Left renal pelvis (tissue), 4 donors: ENCODE measurements around the gene RELA. TPM values are rescaled to one million over a fixed set of nuclear protein-coding genes. Genes with fewer than 3 reads are reported as not detected.
"Not testable (repeated sequence)": the region's sequence is repeated elsewhere in the genome, so short reads cannot be mapped to it uniquely, and the experiment has no call there.

ENCODE experiments used
- DNase-seq, 4 donors: peaks; one replicate each; pipeline ENCODE4 v3.0.0-alpha.2; 2013; ENCODE audit warnings: low read depth in 4 of 4, low spot score in 3 of 4
- polyA plus RNA-seq, 4 donors: library from polyadenylated mRNA; unstranded; fragments of 120-200 nt; gene quantifications; one replicate each; pipeline ENCODE4 v1.2.1, GENCODE V29; 2013; ENCODE audit not compliant: insufficient read length in 4 of 4

RELA gene
- polyA plus RNA-seq, 4 donors, result 50.0 to 62.9 (median 58.8) TPM

- DNase-seq, result no peak
Observed at GRCh38 chr11:65672180-65672860, 9.6 kb upstream of the RELA start.

DNA sequence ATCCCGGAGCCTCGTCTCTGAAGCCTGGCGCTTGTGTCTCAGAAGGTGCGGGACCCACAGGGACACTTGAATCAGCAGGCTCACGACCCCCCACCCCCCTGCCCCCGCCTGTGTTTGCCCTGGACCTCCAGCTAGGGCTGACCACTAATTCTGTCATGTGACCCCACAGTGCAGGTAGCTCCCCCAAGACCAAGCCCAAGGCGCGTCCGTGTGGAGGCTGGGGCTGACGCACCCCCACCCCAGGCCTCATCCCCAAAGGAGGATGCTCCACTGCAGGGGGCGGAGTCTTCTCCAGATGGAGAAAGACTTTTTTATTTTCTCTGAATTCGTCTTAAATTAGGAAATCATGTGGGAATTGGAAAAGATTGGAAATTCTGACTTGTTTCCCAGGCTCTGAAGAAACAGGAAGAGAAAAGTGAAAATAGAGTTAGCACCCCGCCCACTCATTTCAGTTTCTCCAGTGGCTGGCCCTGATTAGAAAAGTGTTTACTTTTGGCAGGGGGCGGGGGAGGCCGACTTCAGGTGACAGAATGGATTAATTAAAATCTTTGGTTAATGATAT is 1.0 kb upstream of the RELA start:
- DNase-seq, result peak in 1 of 4 donors; percentile 18

DNA sequence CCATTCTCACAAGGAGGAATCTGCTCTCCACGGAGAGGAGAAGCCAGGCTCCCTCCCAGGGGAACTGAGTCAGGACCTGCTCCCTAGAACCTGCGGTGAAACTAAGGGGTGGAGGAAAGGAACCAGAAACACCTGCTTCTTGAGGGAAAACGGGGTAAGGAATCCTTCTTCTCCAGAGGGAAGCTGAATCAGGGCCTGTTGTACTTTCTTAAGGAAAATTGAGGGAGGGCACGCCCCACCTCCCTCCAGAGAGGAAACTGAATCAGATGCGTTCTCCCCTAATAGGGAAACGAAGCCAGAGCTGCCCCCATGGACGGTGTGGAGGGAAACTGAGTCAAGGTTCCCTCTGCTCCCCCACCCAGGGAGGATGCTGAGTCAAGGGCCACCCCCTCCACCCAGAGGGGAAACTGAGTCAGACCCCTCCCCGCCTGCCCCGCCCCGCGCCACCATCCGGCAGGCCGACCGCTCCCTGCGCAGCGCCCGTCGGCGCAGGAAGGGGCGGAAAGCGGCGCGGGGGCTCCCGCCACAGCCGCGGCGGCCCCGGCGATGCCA is 393 bp downstream of the RELA start:
- DNase-seq, result no peak

GRCh38 chr11:65661599-65662246 is 993 bp downstream of the RELA start:
- no peak for DNase-seq

DNA sequence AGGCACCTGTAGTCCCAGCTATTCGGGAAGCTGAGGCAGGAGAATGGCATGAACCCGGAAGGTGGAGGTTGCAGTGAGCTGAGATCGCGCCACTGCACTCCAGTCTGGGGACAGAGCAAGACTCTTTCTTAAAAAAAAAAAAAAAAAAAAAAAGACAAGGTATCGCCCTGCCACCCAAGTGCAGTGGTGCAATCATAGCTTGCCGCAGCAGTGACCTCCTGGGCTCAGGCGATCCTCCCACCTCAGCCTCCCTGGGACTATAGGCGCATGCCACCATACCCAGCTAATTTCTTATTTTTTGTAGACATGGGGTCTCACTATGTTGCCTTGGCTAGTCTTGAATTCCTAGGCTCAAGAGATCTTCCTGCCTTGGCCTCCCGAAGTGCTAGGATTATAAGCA is 1.8 kb downstream of the RELA start:
- DNase-seq, result not testable (repeated sequence)

- DNase-seq, result no peak
Observed at GRCh38 chr11:65660038-65660437, 2.7 kb downstream of the RELA start.

DNA sequence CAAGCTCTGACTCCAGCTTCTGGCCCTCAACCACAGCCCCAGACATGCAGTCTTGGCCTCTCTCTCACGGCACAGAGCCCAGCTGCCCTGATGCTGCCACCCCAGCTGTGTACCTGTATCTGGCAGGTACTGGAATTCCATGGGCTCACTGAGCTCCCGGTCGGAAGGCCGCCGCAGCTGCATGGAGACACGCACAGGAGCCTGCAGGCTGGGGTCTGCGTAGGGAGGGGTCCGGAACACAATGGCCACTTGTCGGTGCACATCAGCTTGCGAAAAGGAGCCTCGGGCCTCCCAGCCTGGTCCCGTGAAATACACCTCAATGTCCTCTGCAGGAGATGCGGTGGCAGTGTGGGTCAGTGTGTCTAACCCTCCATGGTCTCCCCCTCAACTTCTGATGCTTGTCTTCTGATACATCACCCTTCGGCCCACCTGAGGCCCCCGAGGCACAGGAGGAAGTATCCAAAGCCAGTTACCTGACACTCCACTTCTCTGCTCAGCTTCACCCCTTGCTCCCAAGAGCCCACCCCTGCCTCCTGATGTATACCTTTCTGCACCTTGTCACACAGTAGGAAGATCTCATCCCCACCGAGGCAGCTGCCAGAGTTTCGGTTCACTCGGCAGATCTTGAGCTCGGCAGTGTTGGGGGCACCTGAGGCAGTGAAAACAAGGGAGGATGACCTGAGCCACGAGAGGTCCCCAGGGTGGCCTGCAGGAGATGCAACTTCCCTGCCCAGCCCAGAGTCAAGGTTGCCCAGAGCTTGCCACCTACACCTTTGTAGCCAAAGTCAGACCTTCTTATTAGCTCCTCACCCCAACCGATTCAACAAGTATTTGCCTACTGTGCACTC is 4.3 kb downstream of the RELA start:
- no peak for DNase-seq

DNA sequence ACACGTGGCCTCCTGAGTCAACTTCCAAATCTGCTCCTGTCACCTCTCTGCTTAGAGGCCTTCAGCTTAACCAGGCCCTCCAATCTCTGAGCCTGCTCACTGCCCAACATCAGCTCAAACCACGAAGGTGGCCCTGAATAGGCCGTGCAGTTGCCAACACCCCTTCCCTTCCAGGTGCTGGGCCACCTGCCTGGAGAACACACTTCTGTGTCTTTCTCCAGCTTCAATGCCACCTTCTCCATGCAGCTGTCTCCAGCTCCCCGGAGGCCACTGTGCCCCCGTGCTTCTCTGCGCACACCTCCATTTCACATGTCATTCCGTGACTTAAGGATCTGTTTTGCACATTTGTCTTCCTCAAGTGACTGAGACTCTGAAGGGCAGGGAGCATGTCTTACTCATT is 5.3 kb downstream of the RELA start:
- no peak for DNase-seq

DNA sequence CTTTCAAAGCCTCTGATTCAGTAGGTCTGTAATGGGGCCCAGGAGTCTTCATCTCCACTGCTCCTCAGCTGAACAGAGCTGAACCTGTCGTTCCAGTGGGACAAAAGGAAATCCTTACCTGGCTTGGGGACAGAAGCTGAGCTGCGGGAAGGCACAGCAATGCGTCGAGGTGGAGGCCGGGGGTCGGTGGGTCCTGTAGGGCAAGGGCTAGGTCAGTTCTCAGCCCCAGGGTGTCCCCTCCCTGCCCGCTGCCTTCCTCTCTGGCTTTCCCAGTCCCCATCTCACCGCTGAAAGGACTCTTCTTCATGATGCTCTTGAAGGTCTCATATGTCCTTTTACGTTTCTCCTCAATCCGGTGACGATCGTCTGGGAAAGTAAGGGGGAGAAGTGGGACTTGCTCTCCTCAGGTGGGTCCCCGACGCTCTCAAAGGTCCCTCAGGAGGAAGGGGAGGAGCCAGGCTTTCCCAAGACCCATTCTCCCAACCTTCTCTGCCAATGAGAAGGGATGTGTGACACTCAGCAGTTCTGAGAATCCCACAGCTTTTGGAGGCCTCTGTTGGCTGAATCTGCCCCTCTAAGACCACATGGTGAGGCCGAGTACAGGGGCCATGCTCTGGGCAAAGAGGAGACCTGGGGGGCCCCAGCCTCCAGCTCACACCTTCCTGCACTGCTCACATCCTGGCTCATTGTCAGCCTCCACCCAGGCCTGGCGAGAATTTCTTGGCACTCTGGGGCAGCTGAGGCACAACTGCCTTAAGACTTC is 7.0 kb downstream of the RELA start:
- no peak for DNase-seq

DNA sequence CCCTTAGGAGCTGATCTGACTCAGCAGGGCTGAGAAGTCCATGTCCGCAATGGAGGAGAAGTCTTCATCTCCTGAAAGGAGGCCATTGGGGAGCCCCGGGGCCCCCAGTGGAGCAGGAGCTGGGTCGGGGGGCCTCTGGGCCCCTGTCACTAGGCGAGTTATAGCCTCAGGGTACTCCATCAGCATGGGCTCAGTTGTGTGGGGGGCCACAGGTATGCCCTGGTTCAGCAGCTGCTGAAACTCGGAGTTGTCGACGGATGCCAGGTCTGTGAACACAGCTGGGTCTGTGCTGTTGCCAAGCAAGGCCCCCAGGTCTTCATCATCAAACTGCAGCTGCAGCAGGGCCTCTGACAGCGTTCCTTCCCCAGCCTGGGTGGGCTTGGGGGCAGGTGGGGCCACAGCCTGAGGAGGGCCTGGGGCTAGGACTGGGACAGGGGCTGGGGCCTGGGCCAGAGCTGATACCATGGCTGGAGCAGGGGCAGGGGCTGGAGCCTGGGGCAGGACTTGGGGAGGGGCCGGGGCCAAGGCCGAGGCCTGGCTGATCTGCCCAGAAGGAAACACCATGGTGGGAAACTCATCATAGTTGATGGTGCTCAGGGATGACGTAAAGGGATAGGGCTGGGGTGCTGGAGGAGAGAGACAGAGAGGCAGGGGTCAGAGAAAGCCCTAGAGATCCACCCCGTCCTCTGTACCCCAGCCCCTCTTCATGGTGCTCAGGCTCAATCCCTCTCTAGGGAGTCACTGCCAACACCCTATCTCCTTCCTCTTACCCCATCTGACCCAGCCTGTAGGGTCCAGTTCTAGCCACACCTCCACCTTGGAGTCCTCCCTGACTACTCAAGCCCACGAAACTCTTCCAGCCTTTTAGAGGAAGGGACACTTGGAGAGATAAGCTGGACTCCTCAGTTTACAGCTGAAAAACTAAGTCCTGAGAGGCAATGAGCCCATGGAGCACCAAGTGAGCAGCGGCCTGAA is 8.1 kb downstream of the RELA start:
- no peak for DNase-seq

- no peak for DNase-seq
Observed at GRCh38 chr11:65653229-65654225, 9.2 kb downstream of the RELA start.

DNA sequence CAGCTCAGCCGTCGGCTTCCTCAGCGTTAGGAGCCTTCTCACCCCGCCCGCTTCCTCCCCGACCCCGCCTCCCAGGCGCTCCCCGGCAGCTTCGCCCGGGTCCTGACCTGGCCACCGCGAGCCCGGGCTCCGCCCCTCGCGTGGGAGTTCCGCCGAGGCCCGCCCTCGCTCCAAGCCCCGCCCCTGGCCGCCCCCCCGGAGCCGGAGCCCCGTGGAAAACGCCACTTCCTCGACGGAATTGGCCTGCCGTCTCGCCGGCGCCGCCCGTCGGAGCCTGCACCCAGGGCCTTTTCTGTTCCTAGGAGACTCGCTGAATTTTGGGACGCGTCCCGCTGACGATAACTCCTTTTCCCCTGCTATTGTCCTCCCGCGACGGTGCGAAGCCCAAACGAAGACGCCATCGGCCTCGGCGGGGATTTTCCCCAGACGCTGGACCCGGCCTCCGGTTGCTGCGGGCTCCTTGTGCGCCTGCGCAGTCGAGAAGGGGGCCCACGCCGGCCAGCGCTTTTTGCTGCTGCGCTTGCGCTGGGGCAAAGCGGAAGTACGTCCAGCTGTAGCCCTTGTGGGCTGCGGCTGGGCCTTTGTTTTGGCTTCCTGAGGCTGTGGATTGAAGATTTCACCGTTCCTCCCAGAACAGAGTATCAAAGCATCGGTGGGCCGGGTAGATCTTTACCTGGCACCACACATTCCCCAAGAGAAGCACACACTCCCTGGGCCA is 10.0 kb downstream of the RELA start:
- DNase-seq, result peak; percentile 84 to 87 (median 86)

DNA sequence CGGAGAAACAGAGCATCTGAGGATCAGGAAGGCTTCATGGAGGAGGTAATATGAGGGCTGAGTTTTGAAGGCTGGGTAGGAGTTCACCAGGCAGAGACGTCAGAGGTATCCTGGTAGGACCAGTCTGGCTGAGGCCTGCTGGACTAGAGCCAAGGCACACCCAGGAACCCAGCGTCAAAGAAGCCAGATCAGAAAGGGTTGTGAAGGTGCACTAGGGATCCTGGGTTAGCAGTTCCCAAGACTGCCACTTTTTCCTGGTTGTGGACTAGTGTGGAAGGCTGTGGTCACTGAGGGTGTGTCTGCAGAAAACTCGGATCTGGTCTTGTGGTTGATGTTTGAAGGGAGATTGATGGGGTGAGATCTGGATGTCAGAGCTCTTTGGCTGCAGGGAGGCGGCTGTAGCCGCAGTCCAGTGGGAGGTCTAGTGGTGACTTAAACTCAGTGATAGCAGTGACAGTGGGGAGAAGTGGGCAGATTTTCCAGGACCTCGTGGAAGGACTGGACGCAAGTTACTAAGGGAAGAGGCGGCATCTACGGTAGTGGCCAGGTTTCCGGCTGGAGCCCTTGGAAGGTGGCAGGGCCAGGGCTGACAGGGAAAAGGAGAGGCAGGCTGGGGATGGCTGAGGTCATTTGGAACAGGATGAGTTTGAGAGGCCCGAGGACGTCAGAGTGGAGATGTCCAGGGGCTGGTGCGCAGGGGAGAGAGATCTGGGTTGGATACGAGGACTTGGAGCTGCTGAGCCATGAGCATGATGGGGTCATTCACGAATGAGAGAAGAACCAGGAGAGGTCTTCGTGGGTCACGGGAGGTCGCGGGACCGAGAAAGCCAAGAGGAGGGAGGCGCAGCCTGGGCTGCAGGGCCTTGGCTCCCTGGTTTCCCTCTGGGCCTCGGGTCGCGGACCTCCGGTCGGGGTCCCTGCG is 10.9 kb downstream of the RELA start:
- DNase-seq, result no peak

DNA sequence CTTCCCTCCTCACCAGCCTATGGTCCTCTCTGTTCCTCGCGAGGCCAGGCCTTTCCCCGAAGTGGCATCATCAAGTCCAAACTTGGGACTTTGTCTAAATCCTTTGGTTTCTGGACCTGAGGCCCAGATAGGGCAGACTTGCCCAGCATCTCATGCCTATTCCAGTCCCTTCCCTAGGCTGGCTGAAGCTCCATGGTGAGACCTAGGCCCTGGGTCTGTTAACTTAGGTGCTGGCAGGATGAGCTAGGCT is 11.5 kb downstream of the RELA start:
- no peak for DNase-seq

- no peak for DNase-seq
Observed at GRCh38 chr11:65650547-65651338, 12.0 kb downstream of the RELA start.
